Measurements from ENCODE around the gene ATP13A1. TPM values are rescaled to one million over a fixed set of nuclear protein-coding genes. Genes with fewer than 3 reads are reported as not detected.

The ATP13A1 gene
- polyA plus RNA-seq, 3 donors: 16.9 to 106 (median 21.9) TPM

GRCh38 chr19:19662871-19663255 lies 613 bp downstream of the ATP13A1 start:
- H3K4me3 ChIP-seq (replicated peaks in 1 of 3; ENCODE audit: low read depth in 2 of 3, low read length in 3 of 3): peak overlapping the region; percentile 80 to 95 (median 93)
- DNase-seq: peak; percentile 15 to 63 (median 43)
- H3K27ac ChIP-seq (ENCODE audit: low read depth in 1 of 2, low read length in 2 of 2): peak overlapping the region; percentile 96 to 99
- H4K20me1 ChIP-seq (ENCODE audit: insufficient read depth, low read length): peaks cover 4% of the 10 kb centered on the region
- Mint-ChIP-seq H3K36me3 (peaks cover 22 to 29% of the 10 kb centered on the region in 2 donors), H3K4me3 (peak overlapping the region; percentile 88 to 90), H3K9me3 (peaks cover 0 to 10% (median 0%) of the 10 kb centered on the region in 7 donors), H3K27ac (peak overlapping the region; percentile 90 to 98 (median 94)), H3K4me1 (peaks cover 26% of the 10 kb centered on the region), H3K27me3 (ENCODE audit: low read depth in 3 of 3) (peaks cover 0 to 4% (median 2%) of the 10 kb centered on the region in 3 donors)
- peak overlapping the region; percentile 88 for H3K9ac ChIP-seq (ENCODE audit: insufficient read depth, low read length, poor library complexity, severe bottlenecking)
- peaks cover 51% of the 10 kb centered on the region for H3K79me2 ChIP-seq (ENCODE audit: insufficient read depth, low read length)
- H3K4me2 ChIP-seq (replicated peaks; ENCODE audit: extremely low read depth, low read length, poor library complexity, severe bottlenecking): peak overlapping the region; percentile 96
- H3K9me3 ChIP-seq (replicated peaks in 1 of 2; ENCODE audit: control insufficient read depth in 1 of 2, insufficient read depth in 1 of 2, low read length in 2 of 2): no peaks in the 10 kb centered on the region
- WGBS (ENCODE audit: insufficient coverage): 1% methylated on average over 12 of the region's 17 CpGs
- peak overlapping the region; percentile 85 for H2AFZ ChIP-seq (ENCODE audit: insufficient read depth, low read depth, low read length, poor library complexity, severe bottlenecking)
- intact Hi-C loops (cut with micrococcal nuclease): loop anchor here in 1 of 2 donors (5.0 to 10.0 kb wide), 2 partner anchors 242 to 1844 kb away; partner anchors contain the start of genes ZNF429 and ZNF93
- H3K36me3 ChIP-seq (replicated peaks in 1 of 2; ENCODE audit: control insufficient read depth in 1 of 2, insufficient read depth in 2 of 2, low read length in 2 of 2): peaks cover 20 to 23% of the 10 kb centered on the region in 2 donors
- TF ChIP-seq, protein P1, sequence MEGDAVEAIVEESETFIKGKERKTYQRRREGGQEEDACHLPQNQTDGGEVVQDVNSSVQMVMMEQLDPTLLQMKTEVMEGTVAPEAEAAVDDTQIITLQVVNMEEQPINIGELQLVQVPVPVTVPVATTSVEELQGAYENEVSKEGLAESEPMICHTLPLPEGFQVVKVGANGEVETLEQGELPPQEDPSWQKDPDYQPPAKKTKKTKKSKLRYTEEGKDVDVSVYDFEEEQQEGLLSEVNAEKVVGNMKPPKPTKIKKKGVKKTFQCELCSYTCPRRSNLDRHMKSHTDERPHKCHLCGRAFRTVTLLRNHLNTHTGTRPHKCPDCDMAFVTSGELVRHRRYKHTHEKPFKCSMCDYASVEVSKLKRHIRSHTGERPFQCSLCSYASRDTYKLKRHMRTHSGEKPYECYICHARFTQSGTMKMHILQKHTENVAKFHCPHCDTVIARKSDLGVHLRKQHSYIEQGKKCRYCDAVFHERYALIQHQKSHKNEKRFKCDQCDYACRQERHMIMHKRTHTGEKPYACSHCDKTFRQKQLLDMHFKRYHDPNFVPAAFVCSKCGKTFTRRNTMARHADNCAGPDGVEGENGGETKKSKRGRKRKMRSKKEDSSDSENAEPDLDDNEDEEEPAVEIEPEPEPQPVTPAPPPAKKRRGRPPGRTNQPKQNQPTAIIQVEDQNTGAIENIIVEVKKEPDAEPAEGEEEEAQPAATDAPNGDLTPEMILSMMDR (IDR thresholded peaks at IDR 0.05): no peak
- H3K4me1 ChIP-seq (ENCODE audit: control insufficient read depth in 1 of 2, insufficient read depth in 2 of 2, low read length in 2 of 2): peaks cover 24 to 35% of the 10 kb centered on the region in 2 donors
- H3K27me3 ChIP-seq (ENCODE audit: control insufficient read depth in 2 of 2, insufficient read depth in 2 of 2, low read length in 2 of 2): no peaks in the 10 kb centered on the region

DNA sequence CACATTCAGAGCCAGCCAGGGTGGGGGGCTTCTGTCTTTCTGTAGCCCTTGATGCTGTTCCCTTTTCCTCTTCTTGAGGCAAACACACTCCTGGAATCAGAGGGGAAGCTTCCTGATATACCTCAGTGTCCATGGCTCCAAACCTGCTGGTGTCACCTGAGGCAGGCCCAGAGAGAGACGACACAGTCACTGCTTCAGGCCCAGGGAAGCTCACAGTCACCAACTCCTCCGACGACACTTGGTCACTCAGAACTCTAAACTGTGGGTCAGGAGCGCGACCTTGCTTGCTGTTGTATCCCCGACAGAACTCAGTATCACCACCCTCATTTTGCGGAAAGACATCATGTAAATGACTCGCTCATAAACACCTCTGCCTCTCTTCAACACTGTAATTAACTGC lies 1.1 kb downstream of the ATP13A1 start:
- Histone ChIP-seq H3K27ac (ENCODE audit: low read depth in 1 of 2, low read length in 2 of 2) (peak overlapping the region; percentile 96 to 99), H3K79me2 (ENCODE audit: insufficient read depth, low read length) (peaks cover 51% of the 10 kb centered on the region), H3K9me3 (replicated peaks in 1 of 2; ENCODE audit: control insufficient read depth in 1 of 2, insufficient read depth in 1 of 2, low read length in 2 of 2) (no peaks in the 10 kb centered on the region), H3K4me2 (replicated peaks; ENCODE audit: extremely low read depth, low read length, poor library complexity, severe bottlenecking) (peak overlapping the region; percentile 96), H3K36me3 (replicated peaks in 1 of 2; ENCODE audit: control insufficient read depth in 1 of 2, insufficient read depth in 2 of 2, low read length in 2 of 2) (peaks cover 25 to 28% of the 10 kb centered on the region in 2 donors), H3K9ac (ENCODE audit: insufficient read depth, low read length, poor library complexity, severe bottlenecking) (peak overlapping the region; percentile 24), H3K4me3 (replicated peaks in 1 of 3; ENCODE audit: low read depth in 2 of 3, low read length in 3 of 3) (peak overlapping the region in 2 of 3 experiments; percentile 93 to 95), H2AFZ (ENCODE audit: insufficient read depth, low read depth, low read length, poor library complexity, severe bottlenecking) (peak overlapping the region; percentile 85), H3K27me3 (ENCODE audit: control insufficient read depth in 2 of 2, insufficient read depth in 2 of 2, low read length in 2 of 2) (no peaks in the 10 kb centered on the region), H4K20me1 (ENCODE audit: insufficient read depth, low read length) (peaks cover 4% of the 10 kb centered on the region), H3K4me1 (ENCODE audit: control insufficient read depth in 1 of 2, insufficient read depth in 2 of 2, low read length in 2 of 2) (peaks cover 23 to 30% of the 10 kb centered on the region in 2 donors)
- intact Hi-C loops (cut with micrococcal nuclease): loop anchor here in 1 of 2 donors (5.0 to 10.0 kb wide), 2 partner anchors 242 to 1845 kb away; partner anchors contain the start of genes ZNF429 and ZNF93
- Mint-ChIP-seq H3K36me3 (peaks cover 25 to 34% of the 10 kb centered on the region in 2 donors), H3K4me1 (peaks cover 22% of the 10 kb centered on the region), H3K4me3 (peak overlapping the region; percentile 88 to 90), H3K27ac (peak overlapping the region; percentile 90 to 98 (median 94)), H3K27me3 (ENCODE audit: low read depth in 3 of 3) (peaks cover 0 to 2% (median 2%) of the 10 kb centered on the region in 3 donors), H3K9me3 (peaks cover 0 to 6% (median 0%) of the 10 kb centered on the region in 7 donors)
- 87% methylated on average over 8 of the region's 8 CpGs for WGBS (ENCODE audit: insufficient coverage)
- DNase-seq: peak in 1 of 3 donors; percentile 6
- TF ChIP-seq, protein P1 (IDR thresholded peaks at IDR 0.05): no peak

Data from CD14-positive monocyte (primary cell).